OCI-LY3 (cell line): ENCODE measurements around the gene UNC13D.
"Not testable (repeated sequence)": the region's sequence is repeated elsewhere in the genome, so short reads cannot be mapped to it uniquely, and the experiment has no call there.

Experiments used
- H2AFZ ChIP-seq: fragments of 200-600, 300-600 bp; shearing (Covaris generic); 2 replicates; pipeline ENCODE4 v1.6.0; 2014; ENCODE audit warnings: antibody characterized with exemption, low read depth, low read length
- H3K27ac ChIP-seq: fragments of 200-600, 300-600 bp; sonication (generic); 2 replicates; pipeline ENCODE4 v1.5.1; 2014; ENCODE audit warnings: mild to moderate bottlenecking, low read length, moderate library complexity, mixed read lengths
- H3K27me3 ChIP-seq: fragments of 200-600, 300-600 bp; sonication (generic); 2 replicates; pipeline ENCODE4 v1.6.1; 2014; ENCODE audit warnings: low read depth, low read length, mixed read lengths
- H3K36me3 ChIP-seq: fragments of 200-600, 300-600 bp; sonication (generic); replicated peaks from 2 replicates; pipeline ENCODE3; 2014; ENCODE audit warnings: low read depth, low read length, mixed read lengths
- H3K4me1 ChIP-seq: fragments of 300-600, 200-600 bp; sonication (generic); 2 replicates; pipeline ENCODE4 v1.6.1; 2014; ENCODE audit warnings: low read length, mixed read lengths
- H3K4me2 ChIP-seq: fragments of 200-600, 300-600 bp; sonication (generic); 2 replicates; pipeline ENCODE4 v1.6.1; 2014; ENCODE audit warnings: low read length, mixed read lengths
- H3K4me3 ChIP-seq: fragments of 300-600, 200-600 bp; sonication (generic); 2 replicates; pipeline ENCODE4 v1.5.1; 2014; ENCODE audit warnings: antibody characterized with exemption, mild to moderate bottlenecking, low read length, moderate library complexity
- H3K79me2 ChIP-seq: fragments of 300-600, 200-600 bp; shearing (Covaris generic); 2 replicates; pipeline ENCODE4 v1.6.1; 2014; ENCODE audit warnings: mild to moderate bottlenecking, low read length, mixed read lengths
- H3K9ac ChIP-seq: fragments of 300-600, 200-600 bp; shearing (Covaris generic); 2 replicates; pipeline ENCODE4 v1.6.0; 2014; ENCODE audit warnings: mild to moderate bottlenecking, low read length, moderate library complexity
- H3K9me3 ChIP-seq: fragments of 200-600, 300-600 bp; shearing (Covaris generic); 2 replicates; pipeline ENCODE4 v1.6.1; 2014; ENCODE audit warnings: low read length, mixed read lengths; ENCODE audit not compliant: insufficient read depth
- H4K20me1 ChIP-seq: fragments of 200-600, 300-600 bp; sonication (generic); 2 replicates; pipeline ENCODE4 v1.6.1; 2016; ENCODE audit warnings: low read length, mixed read lengths; ENCODE audit not compliant: insufficient read depth
- EZH2phosphoT487 ChIP-seq: fragments of 200-600 bp; shearing (Covaris generic); IDR thresholded peaks from 2 replicates; pipeline ENCODE4 v1.6.1; 2018; ENCODE audit warnings: antibody characterized with exemption, mixed run types, low read depth
- TF ChIP-seq, protein P1 (sequence below): fragments of 200-600, 300-600 bp; sonication (generic); IDR thresholded peaks from 2 replicates; pipeline ENCODE4 v1.5.1; 2014; ENCODE audit warnings: antibody characterized with exemption, low read length, low read depth

The UNC13D gene

GRCh38 chr17:75872434-75873351 lies 28.5 kb upstream of the UNC13D start:
- H3K27ac ChIP-seq: no peak overlapping the region

DNA sequence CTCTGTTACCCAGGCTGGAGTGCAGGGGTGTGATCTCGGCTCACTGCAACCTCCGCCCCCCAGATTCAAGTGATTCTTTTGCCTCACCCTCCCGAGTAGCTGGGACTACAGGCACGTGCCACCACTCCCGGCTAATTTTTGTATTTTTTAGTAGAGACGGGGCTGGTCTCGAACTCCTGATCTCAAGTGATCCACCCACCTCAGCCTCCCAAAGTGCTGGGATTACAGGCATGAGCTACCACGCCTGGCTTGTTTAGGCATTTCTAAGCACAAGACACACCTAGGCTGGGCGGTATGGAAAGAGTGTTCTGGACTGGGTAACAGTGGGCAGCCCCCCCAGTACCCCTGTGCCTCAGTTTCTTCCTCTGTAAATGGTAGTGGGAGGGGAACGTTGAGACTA lies 26.0 kb upstream of the UNC13D start:
- H3K36me3 ChIP-seq, H4K20me1 ChIP-seq, H3K4me2 ChIP-seq, H3K79me2 ChIP-seq, H3K4me3 ChIP-seq, H3K9ac ChIP-seq, H3K27ac ChIP-seq, H2AFZ ChIP-seq, H3K9me3 ChIP-seq, H3K4me1 ChIP-seq, H3K27me3 ChIP-seq: not testable (repeated sequence)

More at GRCh38 chr17:75872434-75873351, 28.5 kb upstream of the UNC13D start:
- H3K4me2 ChIP-seq: no peak overlapping the region
- TF ChIP-seq EZH2phosphoT487: no peak
- TF ChIP-seq, protein P1, sequence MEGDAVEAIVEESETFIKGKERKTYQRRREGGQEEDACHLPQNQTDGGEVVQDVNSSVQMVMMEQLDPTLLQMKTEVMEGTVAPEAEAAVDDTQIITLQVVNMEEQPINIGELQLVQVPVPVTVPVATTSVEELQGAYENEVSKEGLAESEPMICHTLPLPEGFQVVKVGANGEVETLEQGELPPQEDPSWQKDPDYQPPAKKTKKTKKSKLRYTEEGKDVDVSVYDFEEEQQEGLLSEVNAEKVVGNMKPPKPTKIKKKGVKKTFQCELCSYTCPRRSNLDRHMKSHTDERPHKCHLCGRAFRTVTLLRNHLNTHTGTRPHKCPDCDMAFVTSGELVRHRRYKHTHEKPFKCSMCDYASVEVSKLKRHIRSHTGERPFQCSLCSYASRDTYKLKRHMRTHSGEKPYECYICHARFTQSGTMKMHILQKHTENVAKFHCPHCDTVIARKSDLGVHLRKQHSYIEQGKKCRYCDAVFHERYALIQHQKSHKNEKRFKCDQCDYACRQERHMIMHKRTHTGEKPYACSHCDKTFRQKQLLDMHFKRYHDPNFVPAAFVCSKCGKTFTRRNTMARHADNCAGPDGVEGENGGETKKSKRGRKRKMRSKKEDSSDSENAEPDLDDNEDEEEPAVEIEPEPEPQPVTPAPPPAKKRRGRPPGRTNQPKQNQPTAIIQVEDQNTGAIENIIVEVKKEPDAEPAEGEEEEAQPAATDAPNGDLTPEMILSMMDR: no peak
- H3K4me3 ChIP-seq: no peak overlapping the region
- H3K27me3 ChIP-seq: no peaks in the 10 kb centered on the region
- no peak overlapping the region for H2AFZ ChIP-seq
- no peaks in the 10 kb centered on the region for H3K36me3 ChIP-seq
- H4K20me1 ChIP-seq: no peaks in the 10 kb centered on the region
- H3K79me2 ChIP-seq: no peaks in the 10 kb centered on the region
- H3K4me1 ChIP-seq: peaks cover 22% of the 10 kb centered on the region
- H3K9me3 ChIP-seq: no peaks in the 10 kb centered on the region
- H3K9ac ChIP-seq: no peak overlapping the region

DNA sequence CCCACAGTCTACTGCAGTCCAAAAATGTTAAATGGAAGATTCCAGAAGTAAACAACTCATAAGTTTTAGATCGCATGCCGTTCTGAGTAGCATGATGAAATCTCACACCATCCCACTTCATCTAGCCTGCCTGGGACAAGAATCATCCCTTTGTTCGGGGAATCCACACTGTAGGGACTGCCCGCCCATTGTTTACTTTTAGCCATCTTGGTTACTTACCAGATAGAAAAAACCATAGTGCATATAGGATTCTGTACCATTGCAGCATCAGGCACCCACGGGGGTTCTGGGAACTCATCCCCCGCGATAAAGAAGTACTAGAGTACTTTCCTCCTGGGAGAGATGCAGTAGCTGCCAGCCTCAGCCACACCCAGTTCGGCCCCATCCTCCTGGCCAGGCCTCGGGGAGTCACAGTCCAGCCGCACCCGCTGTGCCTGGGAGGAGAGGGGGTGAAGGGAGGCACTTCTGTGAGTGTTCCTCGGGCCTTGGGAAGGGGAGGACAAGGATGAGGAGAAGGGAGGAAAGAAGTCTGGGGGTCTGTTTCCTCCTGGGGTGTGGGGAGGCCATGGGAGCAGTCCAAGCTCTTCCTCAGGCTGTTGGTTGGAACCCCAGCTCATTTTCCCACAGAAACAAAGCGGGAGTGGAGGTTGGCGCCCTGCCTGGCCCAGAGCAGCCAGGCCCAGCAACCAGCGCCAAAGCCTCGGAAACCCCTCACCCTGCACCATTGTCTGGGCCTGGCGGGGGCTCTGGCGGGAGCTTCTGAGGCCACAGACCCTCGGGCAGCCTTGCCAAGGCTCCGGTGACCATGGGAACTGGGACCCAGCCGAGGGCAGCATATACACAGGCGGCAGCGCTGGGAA lies 25.3 kb upstream of the UNC13D start:
- no peaks in the 10 kb centered on the region for H3K9me3 ChIP-seq
- peaks cover 10% of the 10 kb centered on the region for H3K4me1 ChIP-seq
- H3K36me3 ChIP-seq: no peaks in the 10 kb centered on the region
- no peak overlapping the region for H2AFZ ChIP-seq
- no peak overlapping the region for H3K27ac ChIP-seq
- no peaks in the 10 kb centered on the region for H3K79me2 ChIP-seq
- TF ChIP-seq EZH2phosphoT487: no peak
- no peaks in the 10 kb centered on the region for H3K27me3 ChIP-seq
- no peak overlapping the region for H3K4me2 ChIP-seq
- H3K4me3 ChIP-seq: no peak overlapping the region
- H4K20me1 ChIP-seq: no peaks in the 10 kb centered on the region
- no peak overlapping the region for H3K9ac ChIP-seq

- not testable (repeated sequence) for H3K9ac ChIP-seq, H2AFZ ChIP-seq
These were observed 24.6 kb upstream of the UNC13D start for GRCh38 chr17:75868730-75869281.

DNA sequence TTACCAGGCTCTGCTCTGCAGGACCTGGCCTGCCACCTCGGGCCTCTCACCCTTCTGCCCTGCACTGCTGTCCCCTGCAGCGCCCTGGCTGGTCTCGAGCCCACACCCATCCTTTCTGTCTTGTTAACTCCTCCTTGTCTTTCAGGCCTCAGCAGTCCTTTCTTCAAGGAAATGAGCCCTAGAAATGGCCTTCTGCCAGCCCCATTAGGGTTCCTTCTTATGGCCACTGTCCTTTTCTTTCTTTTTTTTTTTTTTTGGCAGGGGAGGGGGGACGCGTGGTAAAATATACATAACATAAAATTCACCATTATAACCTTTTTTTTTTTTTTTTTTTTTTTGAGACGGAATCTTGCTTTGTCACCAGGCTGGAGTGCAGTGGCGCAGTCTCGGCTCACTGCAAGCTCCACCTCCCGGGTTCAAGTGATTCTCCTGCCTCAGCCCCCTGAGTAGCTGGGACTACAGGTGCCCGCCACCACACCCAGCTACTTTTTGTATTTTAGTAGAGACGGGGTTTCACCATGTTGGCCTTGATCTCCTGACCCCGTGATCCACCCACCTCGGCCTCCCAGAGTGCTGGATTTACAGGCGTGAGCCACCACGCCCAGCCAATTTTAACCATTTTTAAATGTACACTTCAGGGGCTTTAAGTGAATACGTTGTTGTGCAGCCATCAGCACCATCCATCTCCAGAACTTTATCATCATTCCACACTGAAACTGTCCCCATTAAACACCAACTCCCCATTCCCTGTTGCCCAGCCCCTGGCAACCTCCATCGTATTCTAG lies 21.4 kb upstream of the UNC13D start:
- H3K79me2 ChIP-seq, H3K36me3 ChIP-seq, H3K27ac ChIP-seq, H3K4me3 ChIP-seq, H3K9ac ChIP-seq, H3K4me2 ChIP-seq, H3K9me3 ChIP-seq, H3K27me3 ChIP-seq, H2AFZ ChIP-seq, H4K20me1 ChIP-seq: not testable (repeated sequence)
- peaks cover 14% of the 10 kb centered on the region for H3K4me1 ChIP-seq

More at GRCh38 chr17:75868730-75869281, 24.6 kb upstream of the UNC13D start:
- not testable (repeated sequence) for H4K20me1 ChIP-seq, H3K27ac ChIP-seq, H3K9me3 ChIP-seq, H3K4me3 ChIP-seq, H3K79me2 ChIP-seq, H3K4me2 ChIP-seq, H3K36me3 ChIP-seq, H3K27me3 ChIP-seq
- H3K4me1 ChIP-seq: peaks cover 17% of the 10 kb centered on the region

DNA sequence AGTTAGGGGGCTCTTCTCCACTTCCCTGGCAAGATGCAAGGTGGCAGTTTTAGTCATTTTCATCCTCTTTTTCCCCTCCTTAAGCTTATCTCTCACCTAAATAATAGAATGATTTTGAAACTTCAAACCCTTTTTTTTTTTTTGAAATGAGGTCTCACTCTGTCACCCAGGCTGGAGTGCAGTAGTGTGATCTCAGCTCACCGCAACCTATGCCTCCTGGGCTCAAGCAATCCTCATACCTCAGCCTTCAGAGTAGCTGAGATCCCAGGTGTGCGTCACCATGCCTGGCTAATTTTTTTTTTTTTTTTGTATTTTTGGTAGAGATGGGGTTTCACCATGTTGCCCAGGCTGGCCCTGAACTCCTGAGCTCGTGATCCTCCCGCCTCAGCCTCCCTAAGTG lies 20.7 kb upstream of the UNC13D start:
- H3K79me2 ChIP-seq, H4K20me1 ChIP-seq, H3K9me3 ChIP-seq, H3K9ac ChIP-seq, H3K27me3 ChIP-seq, H3K27ac ChIP-seq, H3K36me3 ChIP-seq: not testable (repeated sequence)
- 0 out of 2 replicates have a peak overlapping the region, but pooled peaks have one; percentile 84 for H2AFZ ChIP-seq
- peaks cover 11% of the 10 kb centered on the region for H3K4me1 ChIP-seq
- peak overlapping the region; percentile 60 for H3K4me3 ChIP-seq
- peak overlapping the region; percentile 72 for H3K4me2 ChIP-seq
